Naive thymus-derived CD4-positive, alpha-beta T cell (primary cell): Measurements from ENCODE around the gene DOCK3. TPM values are rescaled to one million over a fixed set of nuclear protein-coding genes. Genes with fewer than 3 reads are reported as not detected.
"Not testable (repeated sequence)": the region's sequence is repeated elsewhere in the genome, so short reads cannot be mapped to it uniquely, and the experiment has no call there.

ENCODE experiments used
- ATAC-seq: fragments of 150-1000 bp; cut with Tn5 transposase; 2 replicates; pipeline ENCODE4 v1.10.0; 2021; ENCODE audit warnings: mild to moderate bottlenecking, moderate library complexity
- CTCF ChIA-PET: fragments of 350-600 bp; sonication (Branson Sonifier 250); formaldehyde crosslinking; loops from one replicate; lab custom pipeline; 2021; ENCODE audit warnings: antibody characterized with exemption; lab: Charles Lee
- POLR2A ChIA-PET: fragments of 350-600 bp; sonication (Branson Sonifier 250); formaldehyde crosslinking; loops from one replicate; lab custom pipeline; 2021; ENCODE audit warnings: antibody characterized with exemption, inconsistent platforms; lab: Charles Lee
- DNase-seq, 9 donors: peaks; one replicate each; pipeline versions ENCODE4 v3.0.0 to v3.0.0-alpha.2; 2020 to 2022; ENCODE audit warnings: mixed read lengths in 1 of 9
- H3K27ac ChIP-seq: one replicate; pipeline ENCODE4 v1.7.0; 2013; ENCODE audit warnings: mild to moderate bottlenecking, low read depth, low read length, moderate library complexity
- H3K27me3 ChIP-seq, 2 donors: one replicate each; pipeline ENCODE4 v1.7.0; 2013; ENCODE audit warnings: low read length in 2 of 2, mild to moderate bottlenecking in 2 of 2, moderate library complexity in 2 of 2; ENCODE audit not compliant: control insufficient read depth in 2 of 2, insufficient read depth in 2 of 2
- H3K36me3 ChIP-seq, 3 experiments: 1 replicate in 2 of 3; 2 replicates in 1 of 3; pipeline ENCODE4 v1.7.0; 2013; ENCODE audit warnings: low read length in 3 of 3, mild to moderate bottlenecking in 3 of 3, moderate library complexity in 1 of 3; ENCODE audit not compliant: insufficient read depth in 3 of 3, control insufficient read depth in 2 of 3
- H3K4me1 ChIP-seq, 2 donors: one replicate each; pipeline ENCODE4 v1.7.0; 2013; ENCODE audit warnings: low read length in 2 of 2, mild to moderate bottlenecking in 2 of 2, moderate library complexity in 1 of 2; ENCODE audit not compliant: control insufficient read depth in 2 of 2, insufficient read depth in 2 of 2
- H3K4me3 ChIP-seq: 2 replicates; pipeline ENCODE4 v1.7.0; 2013; ENCODE audit warnings: mild to moderate bottlenecking, low read length
- H3K9me3 ChIP-seq, 3 experiments: 1 replicate in 2 of 3; 2 replicates in 1 of 3; pipeline ENCODE4 v1.7.0; 2013; ENCODE audit warnings: low read length in 3 of 3; ENCODE audit not compliant: control insufficient read depth in 2 of 3
- H3K27ac Mint-ChIP-seq, 9 donors: one replicate each; pipeline ENCODE4 v1.8.0; 2020 to 2022; ENCODE audit warnings: mixed read lengths in 9 of 9, mild to moderate bottlenecking in 8 of 9, moderate library complexity in 5 of 9, inconsistent platforms in 2 of 9
- H3K27me3 Mint-ChIP-seq, 5 donors: one replicate each; pipeline ENCODE4 v1.8.0; 2021 to 2022; ENCODE audit warnings: mixed read lengths in 5 of 5, mild to moderate bottlenecking in 1 of 5
- H3K36me3 Mint-ChIP-seq, 5 donors: one replicate each; pipeline ENCODE4 v1.8.0; 2020 to 2022; ENCODE audit warnings: mixed read lengths in 5 of 5, mild to moderate bottlenecking in 3 of 5, inconsistent platforms in 1 of 5
- H3K4me1 Mint-ChIP-seq, 7 donors: one replicate each; pipeline ENCODE4 v1.8.0; 2020 to 2022; ENCODE audit warnings: mixed read lengths in 7 of 7, mild to moderate bottlenecking in 3 of 7, inconsistent platforms in 1 of 7
- H3K4me3 Mint-ChIP-seq, 10 donors: one replicate each; pipeline ENCODE4 v1.8.0; 2020 to 2022; ENCODE audit warnings: mild to moderate bottlenecking in 10 of 10, mixed read lengths in 10 of 10, moderate library complexity in 6 of 10, inconsistent platforms in 2 of 10
- H3K9me3 Mint-ChIP-seq, 11 donors: one replicate each; pipeline ENCODE4 v1.8.0; 2020 to 2022; ENCODE audit warnings: mixed read lengths in 11 of 11, mild to moderate bottlenecking in 4 of 11, inconsistent platforms in 1 of 11, moderate library complexity in 1 of 11
- intact Hi-C, 2 donors: fragments of 100-400 bp; cut with micrococcal nuclease; formaldehyde crosslinking; loops; one replicate each; pipeline ENCODE4 v1.15.1; 2023
- polyA plus RNA-seq, 2 donors: library from polyadenylated mRNA; unstranded; fragments of 300-500 nt; fragmentation: Illumina TruSeq; gene quantifications; one replicate each; pipeline ENCODE4 v1.2.3, GENCODE V29; 2021
- total RNA-seq, 6 experiments: library from RNA in 5 of 6; stranded (reverse) in 5 of 6; gene quantifications; 1 replicate in 5 of 6; 2 replicates in 1 of 6; pipeline ENCODE4 v1.2.3 and lab custom pipeline; 2021 to 2026

Gene DOCK3
- total and polyA plus RNA-seq, 7 experiments from 2014 or later: 0.19 to 2.9 (median 1.5) TPM

GRCh38 chr3:50675179-50676030 lies 678 bp downstream of the DOCK3 start:
- Mint-ChIP-seq H3K9me3 (no peaks in the 10 kb centered on the region), H3K27ac (peak overlapping the region in 1 of 9 donors; percentile 56), H3K27me3 (peaks cover 17 to 66% (median 32%) of the 10 kb centered on the region in 5 donors), H3K4me1 (peaks cover 4 to 10% (median 6%) of the 10 kb centered on the region in 7 donors), H3K36me3 (peaks cover 0 to 4% (median 0%) of the 10 kb centered on the region in 5 donors), H3K4me3 (peak overlapping the region; percentile 71 to 87 (median 78))
- intact Hi-C loops: loop anchor here (1.0 to 10.0 kb wide), 5 partner anchors 103 to 712 kb away; partner anchors contain the start of gene MANF (in 1 of the 2)
- no peaks in the 10 kb centered on the region for H3K36me3 ChIP-seq
- POLR2A ChIA-PET: interaction anchor here (0.9 kb wide), 1 partner anchor 59 kb away, joined by 4 read pairs; the partner anchor contains the start of gene MAPKAPK3
- no peak overlapping the region for H3K27ac ChIP-seq
- peaks cover 0 to 3% of the 10 kb centered on the region in 2 donors for H3K27me3 ChIP-seq
- ATAC-seq: peak; percentile 75
- H3K9me3 ChIP-seq: no peaks in the 10 kb centered on the region
- CTCF ChIA-PET: interaction anchor here (0.6 to 1.7 kb wide), 6 partner anchors 16 to 696 kb away, joined by 3 to 4 read pairs (median 3); no protein-coding TSS in a partner anchor
- peak overlapping the region; percentile 26 for H3K4me3 ChIP-seq
- DNase-seq: peak; percentile 15 to 79 (median 38)
- H3K4me1 ChIP-seq: no peaks in the 10 kb centered on the region

- no peaks in the 10 kb centered on the region for H3K9me3 Mint-ChIP-seq
- Histone ChIP-seq H3K36me3 (no peaks in the 10 kb centered on the region), H3K27ac (no peak overlapping the region), H3K9me3 (no peaks in the 10 kb centered on the region), H3K27me3 (peaks cover 0 to 3% of the 10 kb centered on the region in 2 donors), H3K4me1 (no peaks in the 10 kb centered on the region), H3K4me3 (no peak overlapping the region)
- ChIA-PET POLR2A (no interaction called here), CTCF (interaction anchor here (0.6 to 1.5 kb wide), 4 partner anchors 16 to 695 kb away, joined by 3 to 4 read pairs (median 3); no protein-coding TSS in a partner anchor)
- peak overlapping the region in 7 of 10 donors; percentile 12 to 87 (median 76) for H3K4me3 Mint-ChIP-seq
- intact Hi-C loops: loop anchor here (5.0 to 10.0 kb wide), 3 partner anchors 104 to 711 kb away; partner anchors contain the start of gene MANF (in 1 of the 2)
- peaks cover 0 to 4% (median 0%) of the 10 kb centered on the region in 5 donors for H3K36me3 Mint-ChIP-seq
- no peak for ATAC-seq
- no peak overlapping the region for H3K27ac Mint-ChIP-seq
- no peak for DNase-seq
- peaks cover 17 to 63% (median 32%) of the 10 kb centered on the region in 5 donors for H3K27me3 Mint-ChIP-seq
- H3K4me1 Mint-ChIP-seq: peaks cover 4 to 10% (median 6%) of the 10 kb centered on the region in 7 donors
Measured at GRCh38 chr3:50676031-50676705, 1.4 kb downstream of the DOCK3 start.

- H3K27me3 Mint-ChIP-seq: peaks cover 3 to 24% (median 3%) of the 10 kb centered on the region in 5 donors
- no peak for DNase-seq
Measured at GRCh38 chr3:50687127-50687751, 12.5 kb downstream of the DOCK3 start.

GRCh38 chr3:50687916-50688315 lies 13.2 kb downstream of the DOCK3 start:
- Histone ChIP-seq H3K27me3 (no peaks in the 10 kb centered on the region), H3K27ac (no peak overlapping the region), H3K4me1 (no peaks in the 10 kb centered on the region), H3K36me3 (no peaks in the 10 kb centered on the region), H3K4me3 (no peak overlapping the region), H3K9me3 (no peaks in the 10 kb centered on the region)
- intact Hi-C loops: no loop called here
- ATAC-seq (no peak), DNase-seq (no peak)
- H3K9me3 Mint-ChIP-seq: peaks cover 0 to 6% (median 0%) of the 10 kb centered on the region in 11 donors
- H3K4me3 Mint-ChIP-seq: no peak overlapping the region
- peaks cover 0 to 6% (median 0%) of the 10 kb centered on the region in 5 donors for H3K36me3 Mint-ChIP-seq
- H3K27ac Mint-ChIP-seq: no peak overlapping the region
- ChIA-PET CTCF (no interaction called here), POLR2A (interaction anchor here (1.3 kb wide), 1 partner anchor 11 kb away, joined by 3 read pairs; no protein-coding TSS in a partner anchor)
- peaks cover 0 to 4% (median 0%) of the 10 kb centered on the region in 7 donors for H3K4me1 Mint-ChIP-seq
- peaks cover 0 to 27% (median 0%) of the 10 kb centered on the region in 5 donors for H3K27me3 Mint-ChIP-seq

More at GRCh38 chr3:50687127-50687751, 12.5 kb downstream of the DOCK3 start:
- Mint-ChIP-seq H3K4me3 (no peak overlapping the region), H3K4me1 (peaks cover 0 to 4% (median 0%) of the 10 kb centered on the region in 7 donors), H3K27ac (no peak overlapping the region), H3K9me3 (peaks cover 0 to 6% (median 0%) of the 10 kb centered on the region in 11 donors), H3K36me3 (peaks cover 0 to 6% (median 0%) of the 10 kb centered on the region in 5 donors)
- no peak overlapping the region for H3K4me3 ChIP-seq
- H3K27ac ChIP-seq: no peak overlapping the region
- ChIA-PET CTCF (no interaction called here), POLR2A (no interaction called here)
- H3K36me3 ChIP-seq: no peaks in the 10 kb centered on the region
- ATAC-seq: no peak
- intact Hi-C loops: no loop called here
- H3K4me1 ChIP-seq: no peaks in the 10 kb centered on the region
- H3K9me3 ChIP-seq: no peaks in the 10 kb centered on the region
- no peaks in the 10 kb centered on the region for H3K27me3 ChIP-seq

- H3K27me3 ChIP-seq, H3K9me3 Mint-ChIP-seq, H3K4me1 Mint-ChIP-seq, H3K4me3 ChIP-seq, ATAC-seq, H3K36me3 ChIP-seq, H3K27ac ChIP-seq, H3K9me3 ChIP-seq, H3K36me3 Mint-ChIP-seq, H3K4me3 Mint-ChIP-seq, H3K27ac Mint-ChIP-seq, DNase-seq, intact Hi-C loops, H3K4me1 ChIP-seq: not testable (repeated sequence)
- POLR2A ChIA-PET: interaction anchor here (1.3 kb wide), 1 partner anchor 12 kb away, joined by 3 read pairs; no protein-coding TSS in a partner anchor
- peaks cover 0 to 23% (median 0%) of the 10 kb centered on the region in 5 donors for H3K27me3 Mint-ChIP-seq
- CTCF ChIA-PET: interaction anchor here (0.6 kb wide), 1 partner anchor 67 kb away, joined by 3 read pairs; no protein-coding TSS in a partner anchor
Measured at GRCh38 chr3:50688602-50689001, 13.9 kb downstream of the DOCK3 start.

GRCh38 chr3:50689558-50689957 lies 14.8 kb downstream of the DOCK3 start:
- Histone ChIP-seq H3K36me3 (no peaks in the 10 kb centered on the region), H3K27ac (no peak overlapping the region), H3K4me1 (no peaks in the 10 kb centered on the region), H3K4me3 (no peak overlapping the region), H3K9me3 (no peaks in the 10 kb centered on the region), H3K27me3 (no peaks in the 10 kb centered on the region)
- peaks cover 0 to 6% (median 0%) of the 10 kb centered on the region in 11 donors for H3K9me3 Mint-ChIP-seq
- no peak for ATAC-seq
- POLR2A ChIA-PET: interaction anchor here (0.6 kb wide), 2 partner anchors 154 to 170 kb away, joined by 3 to 5 read pairs; no protein-coding TSS in a partner anchor
- no peak for DNase-seq
- peaks cover 0 to 16% (median 0%) of the 10 kb centered on the region in 5 donors for H3K27me3 Mint-ChIP-seq
- H3K36me3 Mint-ChIP-seq: peaks cover 0 to 6% (median 0%) of the 10 kb centered on the region in 5 donors
- H3K4me1 Mint-ChIP-seq: no peaks in the 10 kb centered on the region
- no peak overlapping the region for H3K4me3 Mint-ChIP-seq
- intact Hi-C loops: no loop called here
- H3K27ac Mint-ChIP-seq: no peak overlapping the region
- CTCF ChIA-PET: no interaction called here
